HG03103 (cell line): Measurements from ENCODE around the gene NUP153.

Experiments
- ATAC-seq: cut with Tn5 transposase; IDR thresholded peaks from one replicate; pipeline ENCODE4 v1.9.1; 2021; ENCODE audit warnings: low read depth; ENCODE audit not compliant: unreplicated experiment

NUP153 gene

DNA sequence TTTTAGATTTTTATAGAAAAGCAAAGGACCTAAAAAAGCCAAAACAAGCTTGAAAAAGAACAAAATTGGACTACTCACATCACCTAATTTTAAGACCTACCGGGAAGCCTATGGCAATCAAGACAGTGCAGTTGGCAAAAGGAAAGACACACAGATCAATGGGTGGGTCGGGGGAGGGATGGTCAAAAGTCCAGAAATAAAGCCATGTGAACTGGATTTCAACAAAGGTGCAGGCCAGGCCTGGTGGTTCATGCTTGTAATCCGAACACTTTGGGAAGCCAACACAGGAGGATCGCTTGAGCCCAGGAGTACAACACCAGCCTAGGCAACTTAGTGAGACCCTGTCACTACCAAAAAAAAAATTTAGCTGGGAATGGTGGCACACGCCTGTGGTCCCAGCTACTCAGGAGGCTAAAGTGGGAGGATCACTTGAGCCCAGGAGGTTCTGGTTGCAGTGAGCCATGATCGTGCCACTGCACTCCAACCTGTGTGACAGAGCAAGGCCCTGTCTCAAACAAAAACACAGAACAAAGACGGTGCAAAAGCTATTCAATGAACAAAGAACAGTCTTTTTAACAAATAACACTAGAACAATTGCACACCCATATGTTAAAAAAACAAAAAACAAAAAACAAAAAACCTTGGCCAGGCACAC is 34.5 kb downstream of the NUP153 start:
- no peak for ATAC-seq

GRCh38 chr6:17666646-17667045 is 40.1 kb downstream of the NUP153 start:
- ATAC-seq: no peak

DNA sequence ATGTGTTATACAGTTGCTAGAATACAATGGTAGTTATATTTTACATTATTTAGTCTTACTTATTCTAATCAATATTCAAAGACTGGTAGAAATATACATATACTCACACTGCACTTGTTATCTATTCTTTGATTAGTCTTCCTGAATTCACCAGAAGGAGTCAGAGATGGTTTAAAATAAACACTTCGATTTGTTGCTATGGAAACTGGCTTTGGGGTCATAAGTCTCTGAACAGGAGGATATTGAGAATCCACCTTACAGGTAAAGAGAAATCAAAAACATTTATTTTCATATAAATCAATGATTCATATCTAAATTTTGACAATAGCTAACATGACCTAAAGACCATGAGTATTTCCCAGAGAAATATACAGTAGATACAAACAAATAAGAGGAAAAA is 41.6 kb downstream of the NUP153 start:
- no peak for ATAC-seq

- no peak for ATAC-seq
These were observed 43.5 kb downstream of the NUP153 start for GRCh38 chr6:17663226-17663625.

DNA sequence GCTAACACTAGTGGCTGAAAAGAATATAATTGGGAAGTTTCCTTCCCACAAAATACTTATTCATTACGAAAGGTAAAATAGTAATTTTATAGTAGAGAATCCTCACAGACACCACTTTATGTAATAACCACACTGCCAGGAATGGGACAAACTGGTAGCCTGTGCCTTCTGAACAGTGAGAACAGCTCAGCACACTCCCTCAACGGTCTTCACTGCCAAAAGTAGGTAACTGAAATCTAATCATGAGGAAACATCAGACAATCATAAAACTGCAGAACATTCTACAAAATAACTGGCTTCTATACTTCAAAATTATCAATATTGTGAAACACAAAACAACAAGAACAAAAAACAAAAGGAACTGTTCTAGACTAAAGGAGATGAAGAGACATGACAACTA is 44.1 kb downstream of the NUP153 start:
- no peak for ATAC-seq

DNA sequence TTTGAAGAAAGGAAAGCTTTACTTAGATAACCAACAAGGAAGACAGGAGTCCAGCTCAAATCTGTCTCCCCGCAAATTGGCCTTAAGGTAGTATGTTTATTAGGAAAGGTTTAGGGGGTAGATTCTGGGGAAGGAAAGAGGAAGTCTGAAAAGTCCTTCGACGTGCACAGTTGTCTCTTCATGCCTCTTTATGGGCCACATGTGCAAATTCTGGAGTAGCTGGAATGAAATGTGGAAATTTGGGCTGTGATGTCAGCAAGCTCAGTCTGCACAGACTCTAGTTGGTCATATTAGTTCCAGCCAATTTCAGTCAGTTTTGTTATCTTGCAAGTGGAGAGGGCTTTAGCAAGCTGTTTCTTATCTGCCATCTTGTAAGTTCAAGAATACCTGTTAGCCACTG is 50.1 kb downstream of the NUP153 start:
- ATAC-seq: no peak

- no peak for ATAC-seq
These were observed 50.6 kb downstream of the NUP153 start for GRCh38 chr6:17656092-17656491.

GRCh38 chr6:17653198-17653882 is 53.4 kb downstream of the NUP153 start:
- ATAC-seq: no peak

DNA sequence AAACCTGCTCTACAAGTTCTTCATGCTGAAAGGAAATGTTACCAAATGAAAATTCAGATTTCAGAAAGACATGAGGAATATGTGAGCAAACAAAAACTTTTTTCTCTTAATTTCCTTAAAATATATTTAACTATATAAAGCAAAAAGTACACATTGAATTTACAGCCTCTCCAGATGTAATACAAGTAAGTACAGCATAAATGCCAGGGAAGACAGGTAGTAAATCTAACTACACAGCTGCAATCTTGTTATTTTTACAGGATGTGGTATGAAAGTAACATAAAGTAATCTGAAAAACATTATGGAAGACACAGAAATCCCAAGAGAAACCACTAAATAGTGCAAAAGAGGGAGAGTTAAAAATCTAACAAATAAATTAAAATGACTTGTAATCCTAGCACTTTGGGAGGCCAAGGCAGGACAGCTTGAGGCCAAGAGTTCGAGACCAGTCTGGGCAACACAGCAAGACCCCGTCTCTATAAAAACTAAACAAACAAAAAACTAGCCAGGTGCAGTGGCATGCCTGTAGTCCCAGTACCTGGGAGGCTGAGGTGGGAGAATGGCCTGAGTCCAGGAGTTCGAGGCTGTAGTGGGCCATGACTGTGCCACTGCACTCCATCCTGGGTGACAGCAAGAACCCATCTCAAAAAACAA is 55.9 kb downstream of the NUP153 start:
- no peak for ATAC-seq

DNA sequence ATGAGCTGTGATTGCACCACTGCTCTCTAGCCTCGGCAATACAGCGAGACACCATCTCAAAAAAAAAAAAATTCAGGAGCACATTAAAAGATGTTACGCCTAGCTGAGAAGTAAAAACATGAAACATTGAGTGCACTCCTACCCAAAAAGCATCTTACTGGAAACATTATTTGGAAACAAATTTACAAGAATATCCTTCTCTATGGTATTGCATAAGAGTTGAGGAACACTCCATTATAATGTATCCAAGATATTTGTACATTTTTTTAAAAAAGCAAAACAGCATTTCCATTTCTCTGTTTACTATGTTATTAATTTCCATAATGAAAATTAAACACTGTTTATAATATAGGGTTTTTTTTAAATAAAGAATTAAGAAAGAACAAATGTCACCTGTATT is 58.0 kb downstream of the NUP153 start:
- no peak for ATAC-seq

GRCh38 chr6:17640477-17640917 is 66.2 kb downstream of the NUP153 start:
- no peak for ATAC-seq

DNA sequence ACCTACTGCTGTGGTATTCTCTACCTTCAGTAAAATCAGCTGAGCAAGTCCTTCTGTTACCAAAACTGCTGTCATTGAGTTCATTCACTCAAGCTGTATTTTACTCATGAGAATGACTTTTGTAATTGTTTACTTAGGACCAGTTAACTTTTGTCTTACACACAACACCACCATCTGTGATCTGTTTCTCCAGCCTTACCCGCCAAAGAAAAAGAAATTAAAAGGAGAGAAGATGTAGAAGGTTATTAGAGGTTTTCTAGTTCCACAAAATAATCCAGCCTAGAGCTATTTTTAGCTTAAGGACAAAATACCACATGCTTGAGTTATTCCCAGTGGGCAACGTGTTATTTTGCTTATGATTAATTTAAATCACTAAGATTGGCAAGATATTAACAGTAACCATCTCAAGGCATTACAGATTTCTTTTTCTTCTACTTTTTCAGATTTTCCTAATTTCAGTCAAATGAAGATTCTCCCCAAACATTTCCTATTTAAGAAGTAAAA is 68.5 kb downstream of the NUP153 start:
- ATAC-seq: no peak

GRCh38 chr6:17635568-17635967 is 71.2 kb downstream of the NUP153 start:
- no peak for ATAC-seq

GRCh38 chr6:17633465-17634188 is 73.1 kb downstream of the NUP153 start:
- no peak for ATAC-seq

- no peak for ATAC-seq
These were observed 73.8 kb downstream of the NUP153 start for GRCh38 chr6:17632934-17633333.

DNA sequence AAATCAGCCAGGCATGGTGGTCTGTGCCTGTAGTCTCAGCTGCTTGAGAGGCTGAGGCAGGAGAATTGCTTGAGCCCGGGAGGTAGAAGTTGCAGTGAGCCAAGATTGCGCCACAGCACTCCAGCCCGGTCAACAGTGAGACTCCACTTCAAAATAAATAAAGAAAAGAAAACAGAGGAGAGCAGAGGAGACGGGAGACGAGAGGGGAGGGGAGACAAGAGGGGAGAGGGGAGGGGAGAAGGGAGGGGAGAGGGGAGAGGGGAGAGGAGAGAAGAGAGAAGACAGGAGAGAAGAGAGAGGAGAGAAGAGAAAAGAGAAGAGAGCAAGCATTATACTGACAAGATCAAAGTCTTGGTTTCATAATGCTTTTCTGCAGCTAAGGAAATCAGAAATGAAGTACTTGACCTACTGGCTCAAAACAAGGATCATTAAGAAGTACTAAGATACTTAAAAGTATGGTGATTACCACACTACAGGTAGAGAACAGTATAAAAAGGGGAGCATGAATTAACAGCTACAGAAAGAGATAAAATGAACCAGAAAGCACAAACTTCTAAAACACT is 76.1 kb downstream of the NUP153 start:
- no peak for ATAC-seq

- no peak for ATAC-seq
These were observed 76.8 kb downstream of the NUP153 start for GRCh38 chr6:17629824-17630510.

GRCh38 chr6:17628873-17629272 is 77.9 kb downstream of the NUP153 start:
- ATAC-seq: peak; percentile 55

DNA sequence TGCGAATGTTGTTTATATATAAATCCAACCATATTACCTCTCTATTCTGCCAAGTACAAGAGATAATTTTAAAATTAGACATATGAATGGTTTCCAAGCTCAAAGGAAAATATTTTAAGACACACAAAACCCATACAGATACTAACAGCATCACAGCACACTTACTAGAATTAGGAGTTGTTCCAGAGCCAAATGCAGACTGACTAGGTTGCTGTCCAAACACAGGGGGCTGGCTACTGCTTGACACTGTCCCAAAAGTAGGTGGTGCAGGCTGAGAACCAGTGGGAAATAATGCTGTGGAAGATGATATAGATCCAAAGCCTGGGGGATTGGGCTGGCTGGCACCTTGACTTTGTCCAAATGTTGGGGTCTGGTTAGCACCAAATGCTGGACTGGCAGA is 82.3 kb downstream of the NUP153 start:
- no peak for ATAC-seq

DNA sequence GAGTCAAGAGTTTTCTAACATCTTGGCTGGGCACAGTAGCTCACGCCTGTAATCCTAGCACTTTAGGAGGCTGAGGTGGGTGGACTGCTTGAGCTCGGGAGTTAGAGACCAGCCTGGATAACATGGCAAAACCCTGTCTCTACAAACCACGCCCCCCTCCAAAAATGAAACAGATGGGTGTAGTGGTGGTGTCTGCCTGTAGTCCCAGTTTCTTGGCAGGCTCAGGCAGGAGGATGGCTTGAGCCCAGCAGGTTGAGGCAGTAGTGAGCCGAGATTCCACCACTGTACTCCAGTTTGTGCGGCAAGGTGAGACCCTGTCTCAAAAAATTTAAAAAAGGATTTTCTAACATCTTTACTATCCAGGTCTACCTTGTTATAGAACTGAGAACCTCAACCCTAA is 84.6 kb downstream of the NUP153 start:
- ATAC-seq: no peak
